ENCODE data around the gene ACKR3. TPM values are rescaled to one million over a fixed set of nuclear protein-coding genes. Genes with fewer than 3 reads are reported as not detected.

ACKR3 gene
- total RNA-seq, 1 donor from 2014 or later = 23.3 TPM

- TF ChIP-seq CTCF (IDR thresholded peaks at IDR 0.05; ENCODE audit: unreplicated experiment) = no peak
- peaks cover 24% of the 10 kb centered on the region for H3K4me1 Mint-ChIP-seq (ENCODE audit: low read depth)
- no peak overlapping the region for H3K27ac Mint-ChIP-seq
- no peaks in the 10 kb centered on the region for H3K27me3 Mint-ChIP-seq
- peaks cover 15% of the 10 kb centered on the region for H3K36me3 Mint-ChIP-seq (ENCODE audit: insufficient read depth)
- H3K9me3 Mint-ChIP-seq (ENCODE audit: low read depth) = peaks cover 1% of the 10 kb centered on the region
- no peak for DNase-seq (ENCODE audit: low spot score, unreplicated experiment)
- no peak overlapping the region for H3K4me3 Mint-ChIP-seq (ENCODE audit: low read depth)
Measured at GRCh38 chr2:236581546-236581945, 11.9 kb downstream of the ACKR3 start.

- DNase-seq (ENCODE audit: low spot score, unreplicated experiment) = no peak
- H3K4me1 Mint-ChIP-seq (ENCODE audit: low read depth) = peaks cover 11% of the 10 kb centered on the region
- no peak overlapping the region for H3K27ac Mint-ChIP-seq
- H3K4me3 Mint-ChIP-seq (ENCODE audit: low read depth) = no peak overlapping the region
- peaks cover 18% of the 10 kb centered on the region for H3K36me3 Mint-ChIP-seq (ENCODE audit: insufficient read depth)
- H3K9me3 Mint-ChIP-seq (ENCODE audit: low read depth) = peaks cover 4% of the 10 kb centered on the region
- no peak for TF ChIP-seq CTCF (IDR thresholded peaks at IDR 0.05; ENCODE audit: unreplicated experiment)
- no peaks in the 10 kb centered on the region for H3K27me3 Mint-ChIP-seq
Measured at GRCh38 chr2:236582968-236583367, 13.3 kb downstream of the ACKR3 start.

GRCh38 chr2:236583621-236584203 lies 14.1 kb downstream of the ACKR3 start:
- Mint-ChIP-seq H3K4me1 (ENCODE audit: low read depth) (peaks cover 8% of the 10 kb centered on the region), H3K9me3 (ENCODE audit: low read depth) (peaks cover 4% of the 10 kb centered on the region), H3K4me3 (ENCODE audit: low read depth) (no peak overlapping the region), H3K27me3 (no peaks in the 10 kb centered on the region), H3K27ac (no peak overlapping the region), H3K36me3 (ENCODE audit: insufficient read depth) (peaks cover 18% of the 10 kb centered on the region)
- TF ChIP-seq CTCF (IDR thresholded peaks at IDR 0.05; ENCODE audit: unreplicated experiment) = no peak
- DNase-seq (ENCODE audit: low spot score, unreplicated experiment) = no peak

- Mint-ChIP-seq H3K4me3 (ENCODE audit: low read depth) (no peak overlapping the region), H3K27ac (no peak overlapping the region), H3K36me3 (ENCODE audit: insufficient read depth) (peaks cover 15% of the 10 kb centered on the region), H3K4me1 (ENCODE audit: low read depth) (no peaks in the 10 kb centered on the region), H3K27me3 (no peaks in the 10 kb centered on the region), H3K9me3 (ENCODE audit: low read depth) (peaks cover 4% of the 10 kb centered on the region)
- TF ChIP-seq CTCF (IDR thresholded peaks at IDR 0.05; ENCODE audit: unreplicated experiment) = no peak
- no peak for DNase-seq (ENCODE audit: low spot score, unreplicated experiment)
Measured at GRCh38 chr2:236584521-236585384, 15.1 kb downstream of the ACKR3 start.

- Mint-ChIP-seq H3K9me3 (ENCODE audit: low read depth) (peaks cover 4% of the 10 kb centered on the region), H3K36me3 (ENCODE audit: insufficient read depth) (peaks cover 8% of the 10 kb centered on the region), H3K4me1 (ENCODE audit: low read depth) (no peaks in the 10 kb centered on the region), H3K27ac (no peak overlapping the region), H3K27me3 (no peaks in the 10 kb centered on the region), H3K4me3 (ENCODE audit: low read depth) (no peak overlapping the region)
- no peak for DNase-seq (ENCODE audit: low spot score, unreplicated experiment)
- no peak for TF ChIP-seq CTCF (IDR thresholded peaks at IDR 0.05; ENCODE audit: unreplicated experiment)
Measured at GRCh38 chr2:236585966-236586365, 16.3 kb downstream of the ACKR3 start.

Measured in progenitor cell of endocrine pancreas (in vitro differentiated cells).